H1 (cell line): ENCODE data around the gene CRYBB3. TPM values are rescaled to one million over a fixed set of nuclear protein-coding genes. Genes with fewer than 3 reads are reported as not detected.
"Not testable (repeated sequence)": the region's sequence is repeated elsewhere in the genome, so short reads cannot be mapped to it uniquely, and the experiment has no call there.

Experiments
- CTCF ChIA-PET: fragments of 300-600 bp; sonication (Branson Sonifier 250); formaldehyde crosslinking; loops from one replicate; lab custom pipeline; 2021; ENCODE audit not compliant: partially characterized antibody; lab: Charles Lee
- POLR2A ChIA-PET: fragments of 300-600 bp; sonication (Branson Sonifier 250); formaldehyde crosslinking; loops from one replicate; lab custom pipeline; 2021; ENCODE audit warnings: inconsistent platforms; ENCODE audit not compliant: partially characterized antibody; lab: Charles Lee
- DNase-seq, 2 experiments: peaks; one replicate each; pipeline versions ENCODE4 v3.0.0 to v3.0.0-alpha.2; 2010 to 2022; ENCODE audit warnings: low spot score in 2 of 2, low read depth in 1 of 2, mixed read lengths in 1 of 2
- FAIRE-seq: peaks from 2 replicates; lab custom pipeline; 2011; peaks lifted over from hg19 to GRCh38; lab: Jason Lieb, UNC
- H2AFZ ChIP-seq: 2 replicates; pipeline ENCODE4 v1.8.1; 2012; ENCODE audit warnings: low read length, inconsistent platforms
- H2AK5ac ChIP-seq: 2 replicates; pipeline ENCODE4 v1.6.1; 2013; ENCODE audit warnings: low read depth, low read length
- H2BK120ac ChIP-seq: replicated peaks from 2 replicates; pipeline ENCODE3; 2013; ENCODE audit warnings: low read depth, low read length, inconsistent platforms
- H2BK12ac ChIP-seq: 2 replicates; pipeline ENCODE4 v1.6.1; 2013; ENCODE audit warnings: low read depth, low read length
- H2BK15ac ChIP-seq: 2 replicates; pipeline ENCODE4 v1.6.1; 2013; ENCODE audit warnings: low read length
- H2BK20ac ChIP-seq: 2 replicates; pipeline ENCODE4 v1.6.1; 2013; ENCODE audit warnings: low read length
- H2BK5ac ChIP-seq: 2 replicates; pipeline ENCODE4 v1.6.1; 2013; ENCODE audit warnings: low read depth, low read length
- H3K14ac ChIP-seq: 2 replicates; pipeline ENCODE4 v1.6.1; 2013; ENCODE audit warnings: inconsistent platforms; ENCODE audit not compliant: insufficient read length
- H3K18ac ChIP-seq: 2 replicates; pipeline ENCODE4 v1.6.1; 2013; ENCODE audit warnings: low read length; ENCODE audit errors: extremely low read depth
- H3K23ac ChIP-seq: 2 replicates; pipeline ENCODE4 v1.6.1; 2013; ENCODE audit warnings: inconsistent platforms; ENCODE audit not compliant: insufficient read length
- H3K23me2 ChIP-seq: 2 replicates; pipeline ENCODE4 v1.6.1; 2013; ENCODE audit warnings: low read depth, low read length
- H3K27ac ChIP-seq: 2 replicates; pipeline ENCODE4 v1.6.1; 2011; ENCODE audit warnings: low read depth, low read length, inconsistent platforms
- H3K27me3 ChIP-seq, 4 experiments: replicated peaks in 1 of 4; 1 replicate in 1 of 4; 2 replicates in 3 of 4; pipeline versions ENCODE4 v1.6.1 to v1.8.1; 2011 to 2013; ENCODE audit warnings: low read length in 3 of 4, mild to moderate bottlenecking in 3 of 4, inconsistent platforms in 2 of 4, mixed read lengths in 2 of 4, moderate library complexity in 1 of 4; ENCODE audit not compliant: control insufficient read depth in 3 of 4, insufficient read depth in 3 of 4; ENCODE audit errors: extremely low read depth in 1 of 4
- H3K36me3 ChIP-seq, 4 experiments: 2 replicates each; pipeline versions ENCODE4 v1.6.1 to v1.8.1; 2011 to 2013; ENCODE audit warnings: mild to moderate bottlenecking in 4 of 4, low read length in 3 of 4, moderate library complexity in 2 of 4, control low read depth in 1 of 4, inconsistent platforms in 1 of 4; ENCODE audit not compliant: insufficient read depth in 4 of 4, control insufficient read depth in 2 of 4
- H3K4ac ChIP-seq: replicated peaks from 2 replicates; pipeline ENCODE3; 2013; ENCODE audit warnings: low read length, low read depth, mixed read lengths, inconsistent platforms; ENCODE audit not compliant: insufficient read length
- H3K4me1 ChIP-seq, 4 experiments: replicated peaks in 1 of 4; 1 replicate in 1 of 4; 2 replicates in 3 of 4; pipeline versions ENCODE4 v1.6.1 to v1.8.1; 2011 to 2013; ENCODE audit warnings: low read length in 3 of 4, inconsistent platforms in 2 of 4, mixed read lengths in 1 of 4; ENCODE audit not compliant: insufficient read depth in 4 of 4, control insufficient read depth in 3 of 4
- H3K4me2 ChIP-seq, 2 experiments: 2 replicates each; pipeline versions ENCODE4 v1.6.1 to v1.8.1; 2011 to 2013; ENCODE audit warnings: low read depth in 2 of 2, low read length in 2 of 2, control low read depth in 1 of 2, inconsistent platforms in 1 of 2, mild to moderate bottlenecking in 1 of 2; ENCODE audit not compliant: insufficient read depth in 1 of 2
- H3K4me3 ChIP-seq, 4 experiments: fragments of 200-600, 300-600 bp in 1 of 4; sonication (generic), shearing (Covaris generic), sonication (Bioruptor Twin) in 1 of 4; 2 replicates each; pipeline versions ENCODE4 v1.5.1 to v1.8.1; 2011 to 2016; ENCODE audit warnings: low read length in 4 of 4, low read depth in 3 of 4, control low read depth in 2 of 4, inconsistent platforms in 2 of 4, mild to moderate bottlenecking in 2 of 4, mixed read lengths in 1 of 4, moderate library complexity in 1 of 4; ENCODE audit not compliant: insufficient read depth in 2 of 4; ENCODE audit errors: extremely low read depth in 1 of 4
- H3K56ac ChIP-seq: replicated peaks from 2 replicates; pipeline ENCODE3; 2013; ENCODE audit warnings: low read depth, mild to moderate bottlenecking, mixed read lengths, low read length, inconsistent platforms; ENCODE audit not compliant: insufficient read length
- H3K79me1 ChIP-seq: 2 replicates; pipeline ENCODE4 v1.6.1; 2013; ENCODE audit warnings: low read depth, low read length, control low read depth
- H3K79me2 ChIP-seq, 2 experiments: 2 replicates each; pipeline versions ENCODE4 v1.6.1 to v1.8.1; 2012 to 2013; ENCODE audit warnings: low read length in 2 of 2, mild to moderate bottlenecking in 2 of 2, inconsistent platforms in 1 of 2; ENCODE audit not compliant: insufficient read depth in 2 of 2, control insufficient read depth in 1 of 2
- H3K9ac ChIP-seq, 4 experiments: replicated peaks in 1 of 4; 1 replicate in 1 of 4; 2 replicates in 3 of 4; pipeline versions ENCODE4 v1.6.1 to v1.8.1; 2011 to 2013; ENCODE audit warnings: low read depth in 3 of 4, low read length in 3 of 4, control low read depth in 2 of 4, mild to moderate bottlenecking in 2 of 4, moderate library complexity in 2 of 4, inconsistent platforms in 1 of 4; ENCODE audit errors: extremely low read depth in 1 of 4
- H3K9me3 ChIP-seq, 2 experiments: 2 replicates each; pipeline versions ENCODE4 v1.6.1 to v1.8.1; 2012 to 2013; ENCODE audit warnings: mild to moderate bottlenecking in 2 of 2, moderate library complexity in 2 of 2, control low read depth in 1 of 2, inconsistent platforms in 1 of 2, low read depth in 1 of 2, low read length in 1 of 2, mixed read lengths in 1 of 2; ENCODE audit not compliant: insufficient read depth in 2 of 2
- H4K20me1 ChIP-seq, 2 experiments: replicated peaks in 1 of 2; 2 replicates each; pipeline versions ENCODE3 to v1.8.1; 2011 to 2013; ENCODE audit warnings: inconsistent platforms in 2 of 2, low read length in 2 of 2, mild to moderate bottlenecking in 1 of 2; ENCODE audit not compliant: insufficient read depth in 2 of 2, control insufficient read depth in 1 of 2
- H4K5ac ChIP-seq: 2 replicates; pipeline ENCODE4 v1.6.1; 2013; ENCODE audit warnings: low read length, low read depth, mixed read lengths, inconsistent platforms; ENCODE audit not compliant: insufficient read length
- H4K8ac ChIP-seq: 2 replicates; pipeline ENCODE4 v1.8.0; 2013; ENCODE audit warnings: mild to moderate bottlenecking, moderate library complexity, low read length, inconsistent platforms; ENCODE audit not compliant: insufficient read depth; ENCODE audit errors: extremely low read depth
- H4K91ac ChIP-seq: replicated peaks from 2 replicates; pipeline ENCODE3; 2013; ENCODE audit warnings: low read length, mixed read lengths, inconsistent platforms; ENCODE audit not compliant: insufficient read length
- BCL11A ChIP-seq, 2 experiments: IDR thresholded peaks; one replicate each; pipeline ENCODE4 v1.6.1; 2011; ENCODE audit warnings: low read depth in 2 of 2, low read length in 2 of 2, mild to moderate bottlenecking in 2 of 2
- KDM4A ChIP-seq: IDR thresholded peaks from one replicate; pipeline ENCODE4 v1.7.1; 2012; ENCODE audit warnings: low read depth, mild to moderate bottlenecking, moderate library complexity, low read length, inconsistent platforms; ENCODE audit not compliant: severe bottlenecking
- SIRT6 ChIP-seq: IDR thresholded peaks from one replicate; pipeline ENCODE4 v1.7.1; 2012; ENCODE audit warnings: low read length, inconsistent platforms
- TAF7 ChIP-seq: optimal IDR thresholded peaks from 2 replicates; pipeline ENCODE3; 2011; ENCODE audit warnings: low read depth, mild to moderate bottlenecking, inconsistent platforms, low read length, moderate library complexity, borderline replicate concordance
- WGBS, 2 experiments: shearing (Covaris generic) in 1 of 2; methylation state at CpG; one replicate each; pipeline versions ENCODE4 v1.1.6 to v1.1.7; 2013 to 2015; ENCODE audit warnings: low lambda C conversion rate in 2 of 2, mixed read lengths in 2 of 2, inconsistent platforms in 1 of 2, low coverage in 1 of 2, missing lambda C conversion rate in 1 of 2; ENCODE audit not compliant: insufficient replicate concordance in 2 of 2, insufficient coverage in 1 of 2, insufficient read length in 1 of 2; ENCODE audit errors: extremely low coverage in 1 of 2, missing lambda C conversion rate in 1 of 2; 5-methylcytosine and 5-hydroxymethylcytosine counted together
- polyA plus RNA-seq, 7 experiments: library from polyadenylated mRNA; depleted of rRNA in 3 of 7; stranded (reverse) in 5 of 7; unstranded in 2 of 7; fragments of >200 nt in 5 of 7; fragments of 200-250 nt in 2 of 7; gene quantifications; 1 replicate in 5 of 7; 2 replicates in 1 of 7; 4 replicates in 1 of 7; pipeline versions ENCODE4 v1.2.1 to v1.2.3, GENCODE V29; 2011 to 2013; ENCODE audit warnings: missing spikeins in 2 of 7, mixed read lengths in 2 of 7
- total RNA-seq: library from RNA; stranded (reverse); fragmentation: NEBNext Ultra II Directional; extraction: Animal tissue kit (Norgen Biotek cat#: 25700); gene quantifications from 2 replicates; pipeline ENCODE4 v1.2.1, GENCODE V29; 2021
- TF ChIP-seq, protein P1 (sequence below): IDR thresholded peaks from 2 replicates; pipeline ENCODE4 v1.6.1; 2012; ENCODE audit warnings: low read length, inconsistent platforms

The CRYBB3 gene
- total and polyA plus RNA-seq, 2 of the 8 experiments (the other 6 are each of a cell fraction or from before 2014, with no cell fraction given) = 0.44 to 0.58 TPM

- TF ChIP-seq, protein P1, sequence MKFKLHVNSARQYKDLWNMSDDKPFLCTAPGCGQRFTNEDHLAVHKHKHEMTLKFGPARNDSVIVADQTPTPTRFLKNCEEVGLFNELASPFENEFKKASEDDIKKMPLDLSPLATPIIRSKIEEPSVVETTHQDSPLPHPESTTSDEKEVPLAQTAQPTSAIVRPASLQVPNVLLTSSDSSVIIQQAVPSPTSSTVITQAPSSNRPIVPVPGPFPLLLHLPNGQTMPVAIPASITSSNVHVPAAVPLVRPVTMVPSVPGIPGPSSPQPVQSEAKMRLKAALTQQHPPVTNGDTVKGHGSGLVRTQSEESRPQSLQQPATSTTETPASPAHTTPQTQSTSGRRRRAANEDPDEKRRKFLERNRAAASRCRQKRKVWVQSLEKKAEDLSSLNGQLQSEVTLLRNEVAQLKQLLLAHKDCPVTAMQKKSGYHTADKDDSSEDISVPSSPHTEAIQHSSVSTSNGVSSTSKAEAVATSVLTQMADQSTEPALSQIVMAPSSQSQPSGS = no peak
- TF ChIP-seq BCL11A (IDR thresholded peaks at IDR 0.05; ENCODE audit: low read depth in 2 of 2, low read length in 2 of 2) (no peak), KDM4A (no peak), TAF7 (no peak), SIRT6 (no peak)
Observed at GRCh38 chr22:25177895-25178294, 21.8 kb upstream of the CRYBB3 start (continued).

- CTCF ChIA-PET = interaction anchor here (1.0 to 1.4 kb wide), 2 partner anchors 13 to 106 kb away, joined by 3 read pairs; no protein-coding TSS in a partner anchor
- H4K20me1 ChIP-seq, H3K27ac ChIP-seq, H3K56ac ChIP-seq, H4K8ac ChIP-seq, POLR2A ChIA-PET, H3K27me3 ChIP-seq, H2BK120ac ChIP-seq, DNase-seq, H2BK20ac ChIP-seq, FAIRE-seq, H3K79me1 ChIP-seq, H2BK12ac ChIP-seq, H3K4ac ChIP-seq, H3K14ac ChIP-seq, H4K91ac ChIP-seq, H3K23me2 ChIP-seq, H3K4me3 ChIP-seq, H3K4me1 ChIP-seq, H3K9ac ChIP-seq, H2AFZ ChIP-seq, H3K9me3 ChIP-seq, H3K79me2 ChIP-seq, H3K18ac ChIP-seq, H2BK5ac ChIP-seq, H3K23ac ChIP-seq, H3K4me2 ChIP-seq, H4K5ac ChIP-seq, H2AK5ac ChIP-seq, H2BK15ac ChIP-seq, H3K36me3 ChIP-seq: not testable (repeated sequence)
- 83% methylated on average over 6 of the region's 6 CpGs; no CpG with 5 or more reads in 1 of the 2 experiments for WGBS, 2 experiments
Observed at GRCh38 chr22:25178348-25178747, 21.3 kb upstream of the CRYBB3 start.
